BE2C (cell line): ENCODE data around the gene CBFA2T3.

Experiments used
- DNase-seq: peaks from one replicate; pipeline ENCODE4 v3.0.0-alpha.2; 2020
- H3K27me3 ChIP-seq: fragments of 250-450 bp; sonication (Bioruptor Pico); 2 replicates; pipeline ENCODE4 v1.5.1; 2020; ENCODE audit warnings: mild to moderate bottlenecking
- H3K36me3 ChIP-seq: fragments of 250-450 bp; sonication (Bioruptor Pico); 2 replicates; pipeline ENCODE4 v1.5.1; 2020; ENCODE audit warnings: mild to moderate bottlenecking
- H3K4me1 ChIP-seq: fragments of 250-450 bp; sonication (Bioruptor Pico); 2 replicates; pipeline ENCODE4 v1.5.1; 2020
- H3K4me3 ChIP-seq: 2 replicates; pipeline ENCODE4 v1.5.1; 2011; ENCODE audit warnings: low read depth, low read length
- H3K9me3 ChIP-seq: fragments of 250-450 bp; sonication (Bioruptor Pico); 2 replicates; pipeline ENCODE4 v1.5.1; 2020
- CTCF ChIP-seq: IDR thresholded peaks from 2 replicates; pipeline ENCODE4 v1.5.1; 2012; ENCODE audit warnings: mild to moderate bottlenecking, low read depth, low read length

Gene CBFA2T3

DNA sequence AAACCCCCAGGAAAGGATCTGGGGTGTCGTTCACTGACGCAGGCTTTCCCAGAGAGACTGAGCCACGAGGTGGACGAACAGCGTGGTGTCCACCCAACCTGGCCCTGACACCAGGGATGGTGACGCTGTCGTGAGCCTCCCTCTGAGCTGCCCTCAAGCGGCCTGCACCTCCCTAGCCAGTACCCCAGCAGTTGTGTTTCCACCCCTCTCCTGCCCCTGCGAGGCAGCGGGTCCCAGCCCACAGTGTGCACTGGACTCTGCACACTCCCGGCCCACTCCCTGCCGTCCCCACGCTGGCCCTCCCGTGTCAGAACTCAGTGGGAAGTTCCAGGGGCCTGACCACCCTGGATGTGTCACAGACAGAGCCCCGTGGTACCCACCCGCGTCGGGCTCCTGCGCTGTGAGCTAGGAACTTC lies 39.8 kb downstream of the CBFA2T3 start:
- Histone ChIP-seq H3K4me1 (no peaks in the 10 kb centered on the region; the same call in 1 of the 2 replicates), H3K36me3 (no peaks in the 10 kb centered on the region), H3K9me3 (no peaks in the 10 kb centered on the region), H3K4me3 (no peak overlapping the region), H3K27me3 (peaks cover 92% of the 10 kb centered on the region)
- no peak for TF ChIP-seq CTCF
- no peak for DNase-seq

GRCh38 chr16:88936556-88937205 lies 40.3 kb downstream of the CBFA2T3 start:
- DNase-seq: no peak
- Histone ChIP-seq H3K36me3 (no peaks in the 10 kb centered on the region), H3K4me1 (no peaks in the 10 kb centered on the region; the same call in 1 of the 2 replicates), H3K27me3 (peaks cover 88% of the 10 kb centered on the region), H3K4me3 (no peak overlapping the region), H3K9me3 (no peaks in the 10 kb centered on the region)
- no peak for TF ChIP-seq CTCF

- no peaks in the 10 kb centered on the region; the same call in 1 of the 2 replicates for H3K4me1 ChIP-seq
- no peaks in the 10 kb centered on the region for H3K9me3 ChIP-seq
- TF ChIP-seq CTCF: no peak
- no peak for DNase-seq
- peaks cover 89% of the 10 kb centered on the region for H3K27me3 ChIP-seq
- H3K4me3 ChIP-seq: no peak overlapping the region
- H3K36me3 ChIP-seq: no peaks in the 10 kb centered on the region
Observed at GRCh38 chr16:88936008-88936555, 40.9 kb downstream of the CBFA2T3 start.

- H3K9me3 ChIP-seq: no peaks in the 10 kb centered on the region
- no peaks in the 10 kb centered on the region; the same call in 1 of the 2 replicates for H3K4me1 ChIP-seq
- no peaks in the 10 kb centered on the region for H3K36me3 ChIP-seq
- H3K27me3 ChIP-seq: peaks cover 73% of the 10 kb centered on the region
- H3K4me3 ChIP-seq: no peak overlapping the region
- DNase-seq: no peak
- TF ChIP-seq CTCF: no peak
Observed at GRCh38 chr16:88934066-88934667, 42.8 kb downstream of the CBFA2T3 start.

DNA sequence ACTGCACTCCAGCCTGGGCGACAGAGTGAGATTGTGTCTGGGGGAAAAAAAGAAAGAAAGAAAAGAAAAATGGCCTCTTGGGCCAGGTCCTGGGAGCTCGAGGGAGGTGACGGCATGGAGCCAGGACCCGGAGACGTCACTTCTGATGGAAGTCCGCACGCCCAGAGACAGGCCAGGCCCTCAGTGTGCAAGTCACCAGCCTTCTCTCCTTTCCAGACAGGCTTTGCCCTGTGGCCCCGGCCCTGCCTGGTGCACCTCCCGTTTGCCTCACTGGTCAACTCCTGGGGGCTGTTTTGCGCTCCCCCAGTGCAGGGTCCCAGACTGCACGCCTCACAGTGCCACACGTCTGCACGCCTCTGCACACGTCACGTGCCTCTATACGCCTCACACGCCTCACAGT lies 44.1 kb downstream of the CBFA2T3 start:
- no peaks in the 10 kb centered on the region for H3K4me1 ChIP-seq
- DNase-seq: no peak
- H3K9me3 ChIP-seq: no peaks in the 10 kb centered on the region
- H3K27me3 ChIP-seq: peaks cover 73% of the 10 kb centered on the region
- H3K4me3 ChIP-seq: no peak overlapping the region
- no peak for TF ChIP-seq CTCF
- no peaks in the 10 kb centered on the region for H3K36me3 ChIP-seq

- H3K4me3 ChIP-seq: no peak overlapping the region
- no peaks in the 10 kb centered on the region for H3K36me3 ChIP-seq
- H3K9me3 ChIP-seq: no peaks in the 10 kb centered on the region
- no peak for TF ChIP-seq CTCF
- H3K4me1 ChIP-seq: no peaks in the 10 kb centered on the region
- DNase-seq: no peak
- H3K27me3 ChIP-seq: peaks cover 73% of the 10 kb centered on the region
Observed at GRCh38 chr16:88931936-88932335, 45.1 kb downstream of the CBFA2T3 start.
